Tibial nerve (tissue), 4 donors: ENCODE measurements around the gene ANKRD44.

Experiments
- CTCF ChIP-seq, 5 experiments: fragments of 200-600 bp in 3 of 5; fragments of 450-650 bp in 2 of 5; sonication (generic) in 3 of 5; IDR thresholded peaks; one replicate each; pipeline ENCODE4 v1.5.1; 2016 to 2019; ENCODE audit warnings: antibody characterized with exemption in 5 of 5, mild to moderate bottlenecking in 3 of 5, moderate library complexity in 2 of 5
- EP300 ChIP-seq, 2 donors: sonication (generic); formaldehyde crosslinking; IDR thresholded peaks; one replicate each; pipeline ENCODE4 v1.6.1; 2017; ENCODE audit warnings: antibody characterized with exemption in 2 of 2, mild to moderate bottlenecking in 1 of 2
- POLR2A ChIP-seq, 2 donors: fragments of 450-650 bp; IDR thresholded peaks; one replicate each; pipeline ENCODE4 v1.6.1; 2017; ENCODE audit warnings: antibody characterized with exemption in 2 of 2, mild to moderate bottlenecking in 2 of 2, moderate library complexity in 2 of 2

GRCh38 chr2:197233473-197233872 is 77.1 kb downstream of the ANKRD44 start:
- TF ChIP-seq CTCF (IDR thresholded peaks at IDR 0.05) (no peak), EP300 (IDR thresholded peaks at IDR 0.05) (no peak), POLR2A (IDR thresholded peaks at IDR 0.05) (no peak)
